K562 (cell line): ENCODE measurements around the gene CDCA3. TPM values are rescaled to one million over a fixed set of nuclear protein-coding genes. Genes with fewer than 3 reads are reported as not detected.

ENCODE experiments used
- AFF1 ChIP-seq, 2 experiments: fragments of 450-650 bp; IDR thresholded peaks; 2 replicates each; pipeline ENCODE4 v1.6.1; 2018; ENCODE audit warnings: mild to moderate bottlenecking in 2 of 2, low read depth in 1 of 2; ENCODE audit not compliant: partially characterized antibody in 2 of 2
- FOXJ3 ChIP-seq: sonication (generic); formaldehyde crosslinking; IDR thresholded peaks from 2 replicates; pipeline ENCODE4 v1.4.0; 2020; ENCODE audit warnings: mild to moderate bottlenecking, missing genetic modification reagents
- HNRNPLL ChIP-seq: fragments of 200-400 bp; formaldehyde crosslinking; IDR thresholded peaks from 2 replicates; pipeline ENCODE4 v1.6.1; 2017; ENCODE audit warnings: low read length, low read depth, mild to moderate bottlenecking; ENCODE audit not compliant: poor library complexity, severe bottlenecking
- MAZ ChIP-seq, 2 experiments: fragments of 450-650 bp in 1 of 2; sonication (generic) in 1 of 2; formaldehyde crosslinking; IDR thresholded peaks in 1 of 2; conservative IDR thresholded peaks in 1 of 2; 2 replicates each; pipeline versions ENCODE4 v1.4.0 to v1.5.0; 2020; ENCODE audit warnings: mild to moderate bottlenecking in 1 of 2, missing genetic modification reagents in 1 of 2
- NKRF ChIP-seq: fragments of 450-650 bp; IDR thresholded peaks from 2 replicates; pipeline ENCODE4 v1.6.1; 2016; ENCODE audit warnings: borderline replicate concordance
- NONO ChIP-seq, 2 experiments: fragments of 200-400 bp in 1 of 2; fragments of 450-650 bp in 1 of 2; formaldehyde crosslinking in 1 of 2; IDR thresholded peaks; 2 replicates each; pipeline ENCODE4 v1.6.1; 2017; ENCODE audit warnings: low read depth in 2 of 2, mild to moderate bottlenecking in 2 of 2, moderate library complexity in 2 of 2, low read length in 1 of 2
- NRF1 ChIP-seq, 2 experiments: fragments of 450-650 bp; IDR thresholded peaks in 1 of 2; conservative IDR thresholded peaks in 1 of 2; 2 replicates each; pipeline ENCODE4 v1.6.1; 2014; ENCODE audit warnings: mild to moderate bottlenecking in 2 of 2
- POLR2AphosphoS5 ChIP-seq: IDR thresholded peaks from 2 replicates; pipeline ENCODE4 v1.6.1; 2011; ENCODE audit warnings: mild to moderate bottlenecking, low read depth, low read length, moderate library complexity; ENCODE audit not compliant: control insufficient read depth, insufficient read depth
- PYGO2 ChIP-seq: fragments of 450-650 bp; IDR thresholded peaks from 2 replicates; pipeline ENCODE4 v1.6.1; 2016; ENCODE audit warnings: mild to moderate bottlenecking, missing genetic modification characterization, moderate library complexity, missing compliant biosample characterization
- SAFB2 ChIP-seq: fragments of 200-400 bp; formaldehyde crosslinking; IDR thresholded peaks from 2 replicates; pipeline ENCODE4 v1.6.1; 2018; ENCODE audit warnings: borderline replicate concordance, low read length, low read depth, moderate library complexity; ENCODE audit not compliant: severe bottlenecking
- U2AF1 ChIP-seq: fragments of 200-400 bp; formaldehyde crosslinking; optimal IDR thresholded peaks from 2 replicates; pipeline ENCODE3; 2017; ENCODE audit warnings: mild to moderate bottlenecking, low read depth, low read length, moderate library complexity
- ZBTB5 ChIP-seq: fragments of 450-650 bp; IDR thresholded peaks from 2 replicates; pipeline ENCODE4 v1.6.1; 2017; ENCODE audit warnings: antibody characterized with exemption
- ZNF133 ChIP-seq: fragments of 250-450 bp; sonication (Bioruptor Pico); IDR thresholded peaks from 2 replicates; pipeline ENCODE4 v1.4.0; 2020; ENCODE audit warnings: mild to moderate bottlenecking
- ZNF639 ChIP-seq, 2 experiments: fragments of 200-800 bp in 1 of 2; sonication (Bioruptor generic) in 1 of 2; sonication (generic) in 1 of 2; formaldehyde crosslinking in 1 of 2; IDR thresholded peaks in 1 of 2; conservative IDR thresholded peaks in 1 of 2; 2 replicates each; pipeline versions ENCODE4 v1.5.0 to v1.6.1; 2016 to 2020; ENCODE audit warnings: missing compliant biosample characterization in 1 of 2, missing genetic modification characterization in 1 of 2, missing genetic modification reagents in 1 of 2
- polyA plus RNA-seq, 8 experiments: library from polyadenylated mRNA; depleted of rRNA in 4 of 8; stranded (reverse) in 5 of 8; unstranded in 3 of 8; fragments of >200 nt; fragmentation: Nextera tagmentation in 2 of 8; fragmentation: Illumina TruSeq in 1 of 8; extraction: Ambion mirVana in 2 of 8; extraction: Trizol in 1 of 8; gene quantifications; 2 replicates each; pipeline versions ENCODE4 v1.2.1 to v1.2.3, GENCODE V29; 2011 to 2014; ENCODE audit warnings: inconsistent platforms in 1 of 8, missing spikeins in 1 of 8
- total RNA-seq, 7 experiments: library from RNA; depleted of rRNA in 6 of 7; stranded (reverse); fragments of >200 nt in 6 of 7; fragmentation: Illumina TruSeq in 2 of 7; extraction: Trizol in 2 of 7; gene quantifications; 2 replicates each; pipeline versions ENCODE4 v1.2.1 to v1.2.3, GENCODE V29; 2011 to 2021; ENCODE audit warnings: low replicate concordance in 1 of 7

CDCA3 gene
- total and polyA plus RNA-seq, 9 of the 15 experiments (the other 6 are each of a cell fraction or from before 2014, with no cell fraction given) = 24.2 to 80.8 (median 55.1) TPM

- TF ChIP-seq SAFB2 (no peak), MAZ (CRISPR knock-in tag; conservative IDR thresholded peaks at IDR 0.05 in 1 of 2, IDR thresholded peaks at IDR 0.05 in 1 of 2) (peak; percentile 54 to 90), AFF1 (IDR thresholded peaks at IDR 0.05; ENCODE audit: low read depth in 1 of 2, partially characterized antibody in 2 of 2) (no peak), ZNF133 (CRISPR knock-in tag) (no peak), NKRF (peak; percentile 10; the same call in 1 of the 2 replicates), FOXJ3 (CRISPR knock-in tag) (no peak), ZBTB5 (no peak), PYGO2 (no peak), NONO (IDR thresholded peaks at IDR 0.05; ENCODE audit: low read depth in 2 of 2, low read length in 1 of 2) (0 out of 4 replicates have a peak, but pooled peaks of 1 of the 2 experiments have one; percentile 15), ZNF639 (CRISPR knock-in tag; conservative IDR thresholded peaks at IDR 0.05 in 1 of 2, IDR thresholded peaks at IDR 0.05 in 1 of 2) (no peak), U2AF1 (no peak), HNRNPLL (no peak), POLR2AphosphoS5 (peak; percentile 36), NRF1 (conservative IDR thresholded peaks at IDR 0.05 in 1 of 2, IDR thresholded peaks at IDR 0.05 in 1 of 2) (peak; percentile 69 to 73)
Measured at GRCh38 chr12:6873094-6874014, 22.3 kb upstream of the CDCA3 start, which contains the start of gene SPSB2 (continued).
